ENCODE measurements around the gene PDE11A. TPM values are rescaled to one million over a fixed set of nuclear protein-coding genes. Genes with fewer than 3 reads are reported as not detected.

Gene PDE11A
- total RNA-seq, 1 experiment from 2014 or later = 0.13 TPM

- Histone ChIP-seq H3K27me3 (ENCODE audit: insufficient read depth, low read length) (no peaks in the 10 kb centered on the region), H4K5ac (ENCODE audit: insufficient read length, low read depth, low read length) (no peak overlapping the region), H3K56ac (ENCODE audit: insufficient read length, low read depth, low read length) (no peak overlapping the region), H3K23me2 (ENCODE audit: insufficient read length, low read depth, low read length, poor library complexity, severe bottlenecking) (no peaks in the 10 kb centered on the region), H3K4ac (ENCODE audit: low read depth, low read length) (no peak overlapping the region), H3K18ac (ENCODE audit: insufficient read length, low read depth, low read length) (no peak overlapping the region), H2AK5ac (ENCODE audit: insufficient read length, low read length) (no peak overlapping the region), H2BK15ac (ENCODE audit: low read depth, low read length) (no peak overlapping the region), H2BK12ac (ENCODE audit: insufficient read length, low read depth, low read length) (no peak overlapping the region), H3K79me1 (ENCODE audit: insufficient read depth, low read depth, low read length, poor library complexity, severe bottlenecking) (no peaks in the 10 kb centered on the region), H2BK5ac (ENCODE audit: insufficient read length, low read length) (no peak overlapping the region), H4K8ac (replicated peaks; ENCODE audit: insufficient read length, low read depth, low read length) (no peak overlapping the region), H2BK20ac (ENCODE audit: low read depth, low read length, poor library complexity, severe bottlenecking) (no peak overlapping the region), H4K20me1 (ENCODE audit: control insufficient read depth, insufficient read depth, insufficient read length) (no peaks in the 10 kb centered on the region), H3K9ac (ENCODE audit: extremely low read depth, insufficient read length, low read length) (no peak overlapping the region), H3K4me2 (ENCODE audit: insufficient read depth, insufficient read length, low read length) (no peak overlapping the region), H4K91ac (ENCODE audit: insufficient read length, low read depth, low read length) (no peak overlapping the region), H2BK120ac (ENCODE audit: low read depth, low read length, poor library complexity, severe bottlenecking) (no peak overlapping the region), H3K9me3 (ENCODE audit: control insufficient read depth, low read depth, low read length) (no peaks in the 10 kb centered on the region), H3K23ac (ENCODE audit: insufficient read length, low read depth, low read length) (no peak overlapping the region), H3K27ac (ENCODE audit: insufficient read length, low read depth, low read length) (no peak overlapping the region), H3K4me1 (ENCODE audit: insufficient read depth, low read length) (peaks cover 2% of the 10 kb centered on the region; the same call in 1 of the 2 replicates), H3K14ac (ENCODE audit: insufficient read depth, low read length) (no peak overlapping the region), H2AFZ (ENCODE audit: low read length) (no peak overlapping the region), H3T11ph (ENCODE audit: low read length) (no peak overlapping the region), H3K79me2 (ENCODE audit: insufficient read depth, low read length) (no peaks in the 10 kb centered on the region)
- no CpG with 5 or more reads among the region's 2 CpGs for WGBS (ENCODE audit: extremely low coverage, insufficient read length, low lambda C conversion rate)
- no peaks in the 10 kb centered on the region for H3K36me3 Mint-ChIP-seq (ENCODE audit: insufficient read depth in 1 of 3, low read depth in 3 of 3)
- no peak for DNase-seq
- H3K27me3 Mint-ChIP-seq (ENCODE audit: low read depth) = peaks cover 6% of the 10 kb centered on the region; the same call in 1 of the 2 replicates
- H3K4me3 Mint-ChIP-seq = no peak overlapping the region
- peaks cover 19 to 27% of the 10 kb centered on the region in 2 experiments for H3K4me1 Mint-ChIP-seq
- H3K9me3 Mint-ChIP-seq = no peaks in the 10 kb centered on the region
- no peak overlapping the region for H3K27ac Mint-ChIP-seq
- TF ChIP-seq CTCF (conservative IDR thresholded peaks at IDR 0.05) = no peak
Observed at GRCh38 chr2:177599956-177600355, 472.6 kb downstream of the PDE11A start.
